Liver (tissue), 9 donors: ENCODE data around the gene AGR2. TPM values are rescaled to one million over a fixed set of nuclear protein-coding genes. Genes with fewer than 3 reads are reported as not detected.

ENCODE experiments used
- DNase-seq: peaks from one replicate; pipeline ENCODE4 v3.0.0-alpha.2; 2017; ENCODE audit warnings: low spot score
- H3K27ac ChIP-seq, 2 donors: one replicate each; pipeline ENCODE4 v1.7.0; 2013; ENCODE audit warnings: inconsistent platforms in 2 of 2, low read length in 2 of 2, control low read depth in 1 of 2, low read depth in 1 of 2, mild to moderate bottlenecking in 1 of 2
- H3K27me3 ChIP-seq, 4 donors: one replicate each; pipeline versions ENCODE4 v1.6.1 to v1.7.0; 2013; ENCODE audit warnings: low read length in 3 of 4, inconsistent platforms in 1 of 4, mild to moderate bottlenecking in 1 of 4, moderate library complexity in 1 of 4; ENCODE audit not compliant: control insufficient read depth in 4 of 4, insufficient read depth in 4 of 4
- H3K36me3 ChIP-seq, 4 donors: one replicate each; pipeline versions ENCODE4 v1.6.1 to v1.7.0; 2013; ENCODE audit warnings: low read length in 3 of 4, mild to moderate bottlenecking in 3 of 4, low read depth in 1 of 4, moderate library complexity in 1 of 4; ENCODE audit not compliant: control insufficient read depth in 4 of 4, insufficient read depth in 3 of 4
- H3K4me1 ChIP-seq, 4 donors: one replicate each; pipeline versions ENCODE4 v1.6.1 to v1.7.0; 2013; ENCODE audit warnings: low read length in 3 of 4, mild to moderate bottlenecking in 3 of 4, moderate library complexity in 1 of 4; ENCODE audit not compliant: control insufficient read depth in 4 of 4, insufficient read depth in 4 of 4
- H3K4me3 ChIP-seq, 3 donors: one replicate each; pipeline versions ENCODE4 v1.6.1 to v1.7.0; 2013; ENCODE audit warnings: low read length in 3 of 3, control low read depth in 1 of 3, low read depth in 1 of 3, mild to moderate bottlenecking in 1 of 3
- H3K9ac ChIP-seq, 2 donors: one replicate each; pipeline ENCODE4 v1.7.0; 2013; ENCODE audit warnings: low read length in 2 of 2, mild to moderate bottlenecking in 2 of 2, moderate library complexity in 2 of 2, control low read depth in 1 of 2, low read depth in 1 of 2
- H3K9me3 ChIP-seq, 4 donors: one replicate each; pipeline versions ENCODE4 v1.6.1 to v1.7.0; 2013; ENCODE audit warnings: low read length in 3 of 4; ENCODE audit not compliant: control insufficient read depth in 4 of 4
- ATF3 ChIP-seq: IDR thresholded peaks from 2 replicates; pipeline ENCODE4 v1.6.1; 2016; ENCODE audit warnings: antibody characterized with exemption
- EGR1 ChIP-seq, 2 donors: IDR thresholded peaks; 2 replicates each; pipeline ENCODE4 v1.6.1; 2016 to 2018; ENCODE audit warnings: antibody characterized with exemption in 2 of 2, low read depth in 2 of 2
- FOXA1 ChIP-seq: IDR thresholded peaks from 2 replicates; pipeline ENCODE4 v1.6.1; 2016; ENCODE audit warnings: antibody characterized with exemption
- FOXA2 ChIP-seq: IDR thresholded peaks from 2 replicates; pipeline ENCODE4 v1.6.1; 2016; ENCODE audit warnings: antibody characterized with exemption
- GABPA ChIP-seq, 2 donors: IDR thresholded peaks in 1 of 2; conservative IDR thresholded peaks in 1 of 2; 2 replicates each; pipeline ENCODE4 v1.6.1; 2016; ENCODE audit warnings: antibody characterized with exemption in 2 of 2, mild to moderate bottlenecking in 1 of 2, moderate library complexity in 1 of 2
- HNF4A ChIP-seq, 2 donors: conservative IDR thresholded peaks; 2 replicates each; pipeline ENCODE4 v1.6.1; 2016; ENCODE audit warnings: antibody characterized with exemption in 2 of 2, mild to moderate bottlenecking in 2 of 2
- HNF4G ChIP-seq: IDR thresholded peaks from 2 replicates; pipeline ENCODE4 v1.6.1; 2016; ENCODE audit warnings: antibody characterized with exemption
- JUND ChIP-seq, 2 donors: IDR thresholded peaks; 2 replicates each; pipeline ENCODE4 v1.6.1; 2016; ENCODE audit warnings: antibody characterized with exemption in 2 of 2
- MAX ChIP-seq: IDR thresholded peaks from 2 replicates; pipeline ENCODE4 v1.6.1; 2016; ENCODE audit warnings: antibody characterized with exemption
- NR2F2 ChIP-seq: IDR thresholded peaks from 2 replicates; pipeline ENCODE4 v1.6.1; 2016; ENCODE audit warnings: antibody characterized with exemption
- RAD21 ChIP-seq, 2 donors: IDR thresholded peaks; 2 replicates each; pipeline ENCODE4 v1.6.1; 2016; ENCODE audit warnings: antibody characterized with exemption in 2 of 2, mild to moderate bottlenecking in 2 of 2
- RXRA ChIP-seq, 2 donors: IDR thresholded peaks; 2 replicates each; pipeline ENCODE4 v1.6.1; 2017 to 2018; ENCODE audit warnings: antibody characterized with exemption in 2 of 2, mild to moderate bottlenecking in 1 of 2
- SP1 ChIP-seq: IDR thresholded peaks from 2 replicates; pipeline ENCODE4 v1.6.1; 2018; ENCODE audit warnings: antibody characterized with exemption, mild to moderate bottlenecking
- TAF1 ChIP-seq: conservative IDR thresholded peaks from 2 replicates; pipeline ENCODE4 v1.6.1; 2016; ENCODE audit warnings: antibody characterized with exemption, mild to moderate bottlenecking
- YY1 ChIP-seq: IDR thresholded peaks from 2 replicates; pipeline ENCODE4 v1.6.1; 2016; ENCODE audit warnings: antibody characterized with exemption, mild to moderate bottlenecking
- WGBS: extraction: QIAGEN DNeasy Blood & Tissue Kit; methylation state at CpG from one replicate; pipeline ENCODE4 v1.1.7; 2013; 5-methylcytosine and 5-hydroxymethylcytosine counted together
- polyA plus RNA-seq, 2 donors: library from polyadenylated mRNA; stranded (reverse) in 1 of 2; unstranded in 1 of 2; fragments of 200-250 nt in 1 of 2; fragments of >200 nt in 1 of 2; fragmentation: Nextera tagmentation in 1 of 2; extraction: Ambion mirVana in 1 of 2; gene quantifications; one replicate each; pipeline versions ENCODE4 v1.2.1 to v1.2.3, GENCODE V29; 2013 to 2015
- total RNA-seq, 2 donors: library from RNA; depleted of rRNA; stranded (reverse); fragments of >200 nt; gene quantifications; one replicate each; pipeline ENCODE4 v1.2.3, GENCODE V29; 2014
- TF ChIP-seq, protein P1 (sequence below): IDR thresholded peaks from 2 replicates; pipeline ENCODE4 v1.6.1; 2016; ENCODE audit warnings: antibody characterized with exemption
- TF ChIP-seq, protein P2 (sequence below): IDR thresholded peaks from 2 replicates; pipeline ENCODE4 v1.6.1; 2016; ENCODE audit warnings: antibody characterized with exemption, mild to moderate bottlenecking
- donor health status: healthy.
- donor health status: healthy.
- donor health status: healthy.
- donor health status: healthy.
- donor health status: healthy.

AGR2 gene
- total and polyA plus RNA-seq, 4 donors: 0.37 to 0.45 TPM; not detected in 2

DNA sequence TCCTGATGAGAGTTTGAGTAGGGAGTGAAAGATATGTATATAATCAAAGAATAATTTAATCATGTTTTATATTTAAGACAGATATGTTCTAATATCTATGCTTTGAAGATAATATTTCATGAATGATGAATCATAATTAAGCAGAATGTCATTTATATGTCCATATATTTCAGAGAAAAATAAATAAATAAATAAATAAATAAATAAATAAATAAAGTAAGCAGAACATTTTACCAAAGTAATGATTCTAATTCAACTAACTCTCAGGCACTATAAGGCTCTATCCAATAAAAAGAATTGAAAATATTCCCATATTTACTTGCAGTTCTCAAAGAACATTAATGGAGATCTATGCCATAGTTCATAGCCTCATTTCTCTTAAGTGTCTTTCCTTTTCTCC is 40.9 kb upstream of the AGR2 start:
- Histone ChIP-seq H3K36me3 (no peaks in the 10 kb centered on the region), H3K9ac (no peak overlapping the region), H3K9me3 (no peaks in the 10 kb centered on the region), H3K27me3 (no peaks in the 10 kb centered on the region), H3K27ac (no peak overlapping the region), H3K4me1 (no peaks in the 10 kb centered on the region), H3K4me3 (no peak overlapping the region)
- DNase-seq: no peak
- TF ChIP-seq SP1: no peak
- TF ChIP-seq ATF3: no peak
- TF ChIP-seq FOXA1: no peak
- TF ChIP-seq RXRA (IDR thresholded peaks at IDR 0.05): no peak
- no peak for TF ChIP-seq HNF4A (conservative IDR thresholded peaks at IDR 0.05)
- TF ChIP-seq HNF4G: no peak
- no peak for TF ChIP-seq EGR1 (IDR thresholded peaks at IDR 0.05; ENCODE audit: low read depth in 2 of 2)
- no peak for TF ChIP-seq NR2F2
- TF ChIP-seq GABPA (IDR thresholded peaks at IDR 0.05 in 1 of 2, conservative IDR thresholded peaks at IDR 0.05 in 1 of 2): no peak
- TF ChIP-seq FOXA2: no peak
- TF ChIP-seq YY1: no peak
- TF ChIP-seq, protein P1, sequence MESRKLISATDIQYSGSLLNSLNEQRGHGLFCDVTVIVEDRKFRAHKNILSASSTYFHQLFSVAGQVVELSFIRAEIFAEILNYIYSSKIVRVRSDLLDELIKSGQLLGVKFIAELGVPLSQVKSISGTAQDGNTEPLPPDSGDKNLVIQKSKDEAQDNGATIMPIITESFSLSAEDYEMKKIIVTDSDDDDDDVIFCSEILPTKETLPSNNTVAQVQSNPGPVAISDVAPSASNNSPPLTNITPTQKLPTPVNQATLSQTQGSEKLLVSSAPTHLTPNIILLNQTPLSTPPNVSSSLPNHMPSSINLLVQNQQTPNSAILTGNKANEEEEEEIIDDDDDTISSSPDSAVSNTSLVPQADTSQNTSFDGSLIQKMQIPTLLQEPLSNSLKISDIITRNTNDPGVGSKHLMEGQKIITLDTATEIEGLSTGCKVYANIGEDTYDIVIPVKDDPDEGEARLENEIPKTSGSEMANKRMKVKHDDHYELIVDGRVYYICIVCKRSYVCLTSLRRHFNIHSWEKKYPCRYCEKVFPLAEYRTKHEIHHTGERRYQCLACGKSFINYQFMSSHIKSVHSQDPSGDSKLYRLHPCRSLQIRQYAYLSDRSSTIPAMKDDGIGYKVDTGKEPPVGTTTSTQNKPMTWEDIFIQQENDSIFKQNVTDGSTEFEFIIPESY: no peak

DNA sequence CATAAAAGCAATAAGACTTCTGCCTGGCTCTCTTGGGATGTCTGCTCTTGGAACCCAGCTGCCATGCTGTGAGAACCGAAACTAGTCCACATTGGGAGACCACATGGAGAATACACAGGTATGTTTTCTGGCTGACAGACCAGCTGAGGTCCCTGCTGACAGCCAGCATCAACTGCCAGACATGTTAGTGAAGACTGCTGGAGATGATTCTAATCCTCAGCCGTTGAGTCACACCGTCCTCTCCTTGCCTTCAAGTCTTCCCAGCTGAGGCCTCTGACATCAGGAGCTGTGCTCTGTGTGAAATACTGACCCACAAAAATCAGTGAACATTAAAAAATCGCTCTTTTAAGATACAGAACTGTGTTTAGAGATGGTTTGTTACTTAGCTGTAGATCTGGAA is 36.9 kb upstream of the AGR2 start:
- Histone ChIP-seq H3K27me3 (no peaks in the 10 kb centered on the region), H3K9ac (no peak overlapping the region), H3K36me3 (no peaks in the 10 kb centered on the region), H3K27ac (no peak overlapping the region), H3K9me3 (no peaks in the 10 kb centered on the region), H3K4me3 (no peak overlapping the region), H3K4me1 (no peaks in the 10 kb centered on the region)
- DNase-seq: no peak
- WGBS: 84% methylated on average over 4 of the region's 4 CpGs
- TF ChIP-seq SP1 (no peak), HNF4G (no peak), RXRA (IDR thresholded peaks at IDR 0.05) (no peak), HNF4A (conservative IDR thresholded peaks at IDR 0.05) (no peak), YY1 (no peak), MAX (no peak), JUND (IDR thresholded peaks at IDR 0.05) (no peak), ATF3 (no peak), TAF1 (no peak), GABPA (IDR thresholded peaks at IDR 0.05 in 1 of 2, conservative IDR thresholded peaks at IDR 0.05 in 1 of 2) (no peak), EGR1 (IDR thresholded peaks at IDR 0.05; ENCODE audit: low read depth in 2 of 2) (no peak), RAD21 (IDR thresholded peaks at IDR 0.05) (no peak), FOXA2 (no peak), FOXA1 (no peak)
- TF ChIP-seq, protein P2, sequence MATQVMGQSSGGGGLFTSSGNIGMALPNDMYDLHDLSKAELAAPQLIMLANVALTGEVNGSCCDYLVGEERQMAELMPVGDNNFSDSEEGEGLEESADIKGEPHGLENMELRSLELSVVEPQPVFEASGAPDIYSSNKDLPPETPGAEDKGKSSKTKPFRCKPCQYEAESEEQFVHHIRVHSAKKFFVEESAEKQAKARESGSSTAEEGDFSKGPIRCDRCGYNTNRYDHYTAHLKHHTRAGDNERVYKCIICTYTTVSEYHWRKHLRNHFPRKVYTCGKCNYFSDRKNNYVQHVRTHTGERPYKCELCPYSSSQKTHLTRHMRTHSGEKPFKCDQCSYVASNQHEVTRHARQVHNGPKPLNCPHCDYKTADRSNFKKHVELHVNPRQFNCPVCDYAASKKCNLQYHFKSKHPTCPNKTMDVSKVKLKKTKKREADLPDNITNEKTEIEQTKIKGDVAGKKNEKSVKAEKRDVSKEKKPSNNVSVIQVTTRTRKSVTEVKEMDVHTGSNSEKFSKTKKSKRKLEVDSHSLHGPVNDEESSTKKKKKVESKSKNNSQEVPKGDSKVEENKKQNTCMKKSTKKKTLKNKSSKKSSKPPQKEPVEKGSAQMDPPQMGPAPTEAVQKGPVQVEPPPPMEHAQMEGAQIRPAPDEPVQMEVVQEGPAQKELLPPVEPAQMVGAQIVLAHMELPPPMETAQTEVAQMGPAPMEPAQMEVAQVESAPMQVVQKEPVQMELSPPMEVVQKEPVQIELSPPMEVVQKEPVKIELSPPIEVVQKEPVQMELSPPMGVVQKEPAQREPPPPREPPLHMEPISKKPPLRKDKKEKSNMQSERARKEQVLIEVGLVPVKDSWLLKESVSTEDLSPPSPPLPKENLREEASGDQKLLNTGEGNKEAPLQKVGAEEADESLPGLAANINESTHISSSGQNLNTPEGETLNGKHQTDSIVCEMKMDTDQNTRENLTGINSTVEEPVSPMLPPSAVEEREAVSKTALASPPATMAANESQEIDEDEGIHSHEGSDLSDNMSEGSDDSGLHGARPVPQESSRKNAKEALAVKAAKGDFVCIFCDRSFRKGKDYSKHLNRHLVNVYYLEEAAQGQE: no peak
- TF ChIP-seq, protein P1: no peak
